A549 (cell line): ENCODE measurements around the gene F2.

Experiments
- CTCF ChIP-seq: fragments of >200 bp; sonication (Bioruptor Twin); formaldehyde crosslinking; IDR thresholded peaks from 3 replicates; pipeline ENCODE4 v1.5.1; 2016
- EHMT2 ChIP-seq: fragments of 200-600 bp; sonication (generic); IDR thresholded peaks from 2 replicates; pipeline ENCODE4 v1.6.1; 2016; ENCODE audit warnings: antibody characterized with exemption, low read depth, mild to moderate bottlenecking, moderate library complexity
- MAFK ChIP-seq: fragments of 450-650 bp; IDR thresholded peaks from 2 replicates; pipeline ENCODE4 v1.6.1; 2014; ENCODE audit not compliant: partially characterized antibody
- PBX3 ChIP-seq: IDR thresholded peaks from 2 replicates; pipeline ENCODE4 v1.6.1; 2012

GRCh38 chr11:46677169-46677568 is 41.8 kb upstream of the F2 start:
- TF ChIP-seq CTCF (no peak), EHMT2 (no peak), PBX3 (no peak), MAFK (no peak)
